DLD1 (cell line): Measurements from ENCODE around the gene RPL7L1.

ENCODE experiments used
- in situ Hi-C: cut with HindIII; loops from 2 replicates; pipeline ENCODE4 v1.10.0; 2017; ENCODE audit warnings: low sequenced_read_pairs

Gene RPL7L1

DNA sequence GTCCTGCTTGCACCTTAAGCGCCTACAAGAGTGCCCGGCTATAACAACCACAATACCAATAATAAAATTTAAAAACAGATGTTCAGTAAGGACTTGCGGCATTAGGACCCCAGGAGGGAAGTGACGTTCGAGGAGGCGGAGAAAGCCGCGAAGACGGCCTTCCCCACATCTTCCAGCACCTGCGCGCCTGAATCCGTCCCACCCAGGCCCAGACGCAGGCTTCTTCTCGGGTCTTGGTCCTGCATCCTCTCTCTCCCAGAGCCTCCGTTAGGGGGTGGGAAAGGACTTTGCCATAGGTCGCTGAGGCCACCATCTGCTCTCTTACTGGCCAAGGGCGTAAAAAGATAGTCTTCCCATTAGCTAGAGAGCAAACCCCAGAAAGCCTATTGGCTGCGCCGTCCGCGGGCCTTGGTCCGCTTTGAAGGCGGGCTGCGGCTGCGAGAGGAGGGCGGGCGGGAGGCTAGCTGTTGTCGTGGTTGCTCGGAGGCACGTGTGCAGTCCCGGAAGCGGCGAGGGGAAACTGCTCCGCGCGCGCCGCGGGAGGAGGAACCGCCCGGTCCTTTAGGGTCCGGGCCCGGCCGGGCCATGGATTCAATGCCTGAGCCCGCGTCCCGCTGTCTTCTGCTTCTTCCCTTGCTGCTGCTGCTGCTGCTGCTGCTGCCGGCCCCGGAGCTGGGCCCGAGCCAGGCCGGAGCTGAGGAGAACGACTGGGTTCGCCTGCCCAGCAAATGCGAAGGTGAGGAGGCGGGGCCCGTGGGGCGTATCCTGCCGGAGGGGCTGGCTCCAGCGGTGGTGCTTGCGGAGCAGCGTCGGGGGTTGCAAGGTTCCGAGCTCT is 49.8 kb downstream of the RPL7L1 start, which contains the start of gene CNPY3:
Gene CNPY3 (plus strand): TSS at position 495 of the 835 bp plus-strand sequence. CDS start 91 bp downstream, at position 586.
- in situ Hi-C loops, result no loop called here

DNA sequence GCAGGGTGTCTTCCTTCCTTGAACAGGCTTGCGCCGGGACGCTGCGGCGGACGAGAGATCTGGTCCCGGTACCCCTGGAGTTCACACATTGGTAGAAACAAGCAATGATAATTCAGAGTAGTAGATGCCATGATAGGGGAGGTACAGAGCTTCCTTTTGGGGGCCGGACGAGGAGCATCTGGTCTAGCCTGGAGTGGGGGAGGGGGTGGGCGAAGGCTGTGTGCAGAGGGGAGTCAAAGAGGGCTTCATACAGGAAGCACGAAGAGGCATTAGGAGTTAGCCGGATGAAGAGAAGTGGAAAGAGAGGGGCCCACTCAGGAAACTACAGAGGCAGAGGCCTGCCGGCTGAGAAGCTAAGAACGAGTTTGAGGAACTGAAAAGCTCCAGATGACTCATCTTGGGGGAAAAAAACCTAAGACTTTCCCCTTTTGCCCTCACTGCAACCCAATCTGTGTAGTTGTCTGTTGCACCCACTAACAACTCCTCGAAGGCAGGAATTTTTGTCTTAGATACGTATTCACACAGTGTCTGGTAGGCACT is 50.5 kb downstream of the RPL7L1 start:
- in situ Hi-C loops, result no loop called here

DNA sequence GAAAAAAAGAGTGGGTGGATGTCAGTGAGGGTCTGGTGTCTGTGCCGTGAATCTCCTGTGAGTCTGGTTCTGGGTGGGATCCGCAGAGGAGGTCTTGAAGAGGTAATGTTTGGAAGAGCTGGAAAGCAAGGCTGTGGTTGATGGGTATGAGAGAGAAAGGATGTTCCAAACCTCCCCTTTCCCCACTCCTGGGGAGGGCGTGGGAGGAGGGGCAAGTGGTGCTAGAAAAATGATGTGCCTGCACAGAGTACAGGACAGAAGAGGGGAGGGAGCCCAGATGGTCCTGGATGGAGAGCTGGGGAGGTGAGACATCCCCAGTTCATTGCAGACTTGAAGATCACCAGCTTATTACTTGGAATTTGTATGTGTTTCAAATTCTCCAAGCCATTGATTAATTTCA is 53.0 kb downstream of the RPL7L1 start:
- in situ Hi-C loops, result no loop called here

DNA sequence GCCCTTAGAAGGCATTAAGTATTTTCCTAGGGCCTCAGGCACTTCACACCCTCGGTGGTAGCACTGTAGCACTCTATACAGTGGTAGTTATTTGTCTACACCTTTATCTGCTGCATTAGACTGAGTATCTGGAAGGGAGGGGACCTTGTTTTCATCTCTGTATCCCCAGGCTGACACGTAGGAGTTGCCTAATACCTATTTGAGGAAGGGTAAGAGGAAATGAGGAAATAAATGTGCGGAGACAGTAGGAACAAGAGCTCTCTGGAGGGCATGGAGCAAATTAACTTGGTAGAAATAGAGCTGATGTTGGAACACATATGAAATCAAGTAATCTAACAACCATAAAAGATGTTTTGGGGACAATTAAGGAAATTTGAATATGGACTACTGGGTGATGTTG is 53.8 kb downstream of the RPL7L1 start:
- in situ Hi-C loops, result no loop called here

- in situ Hi-C loops, result no loop called here
These were observed 55.9 kb downstream of the RPL7L1 start for GRCh38 chr6:42935322-42935721.

DNA sequence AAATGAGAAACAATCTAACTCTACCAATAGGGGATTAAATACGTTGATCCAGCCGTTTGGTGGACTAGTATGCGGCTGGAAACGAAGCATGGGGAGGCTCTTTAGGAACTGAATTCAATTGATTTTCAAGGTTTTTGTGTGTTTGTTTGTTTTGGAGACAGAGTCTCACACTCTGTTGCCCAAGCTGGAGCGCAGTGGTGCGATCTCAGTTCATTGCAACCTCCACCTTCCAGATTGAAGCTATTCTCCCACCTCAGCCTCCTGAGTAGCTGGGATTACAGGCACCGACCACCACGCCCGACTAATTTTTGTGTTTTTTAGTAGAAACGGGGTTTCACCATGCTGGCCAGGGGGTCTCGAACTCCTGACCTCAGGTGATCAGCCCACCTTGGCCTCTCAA is 57.0 kb downstream of the RPL7L1 start:
- in situ Hi-C loops, result no loop called here

DNA sequence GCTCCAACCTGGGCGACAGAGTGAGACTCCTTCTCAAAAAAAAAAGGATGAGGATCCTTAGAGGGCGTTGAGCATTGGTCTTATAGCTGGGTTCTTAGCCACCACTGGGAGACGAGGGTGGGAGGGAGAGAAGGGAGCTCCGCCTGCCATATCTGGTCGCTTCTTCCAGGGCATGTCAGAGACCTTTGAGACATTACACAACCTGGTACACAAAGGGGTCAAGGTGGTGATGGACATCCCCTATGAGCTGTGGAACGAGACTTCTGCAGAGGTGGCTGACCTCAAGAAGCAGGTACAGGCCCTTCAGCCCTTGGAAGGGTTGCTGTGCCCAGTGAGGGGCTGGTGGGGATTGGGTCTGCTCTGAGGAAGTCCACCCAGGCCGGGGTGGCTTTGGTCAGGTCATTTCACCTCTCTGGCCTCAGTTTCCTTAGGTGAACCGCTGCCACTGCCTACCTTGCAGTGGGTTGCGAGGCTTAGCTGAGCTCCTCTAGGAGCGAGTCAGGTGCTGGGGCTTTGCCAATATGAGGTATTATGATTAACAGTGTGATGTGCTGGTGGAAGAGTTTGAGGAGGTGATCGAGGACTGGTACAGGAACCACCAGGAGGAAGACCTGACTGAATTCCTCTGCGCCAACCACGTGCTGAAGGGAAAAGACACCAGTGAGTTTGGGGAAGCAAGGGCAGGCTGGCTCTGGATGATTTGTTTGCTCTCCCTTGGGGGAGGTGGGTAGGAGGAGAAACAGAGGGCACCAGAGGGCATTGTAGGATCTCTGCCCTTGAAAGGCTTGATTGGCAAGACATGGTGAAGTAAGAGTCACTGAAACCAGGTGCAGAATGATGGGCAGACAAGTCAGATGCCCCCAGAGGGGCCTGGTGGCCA is 58.4 kb downstream of the RPL7L1 start:
- in situ Hi-C loops, result no loop called here

GRCh38 chr6:42938428-42938796 is 59.0 kb downstream of the RPL7L1 start:
- in situ Hi-C loops, result no loop called here

- in situ Hi-C loops, result no loop called here
These were observed 59.8 kb downstream of the RPL7L1 start for GRCh38 chr6:42938987-42939809.
